GM12878 (cell line): Measurements from ENCODE around the gene TFCP2. TPM values are rescaled to one million over a fixed set of nuclear protein-coding genes. Genes with fewer than 3 reads are reported as not detected.

Experiments
- BCL11A ChIP-seq: IDR thresholded peaks from 2 replicates; pipeline ENCODE4 v1.6.1; 2011; ENCODE audit warnings: low read depth, low read length
- DPF2 ChIP-seq: fragments of 450-650 bp; IDR thresholded peaks from 2 replicates; pipeline ENCODE4 v1.6.1; 2017; ENCODE audit warnings: mild to moderate bottlenecking
- EED ChIP-seq: sonication (generic); IDR thresholded peaks from 2 replicates; pipeline ENCODE4 v1.6.1; 2016; ENCODE audit warnings: antibody characterized with exemption, low read depth
- FOS ChIP-seq: IDR thresholded peaks from 3 replicates; pipeline ENCODE4 v1.6.1; 2011; ENCODE audit warnings: borderline replicate concordance; ENCODE audit not compliant: insufficient read length; ENCODE audit errors: extremely low read depth
- GATAD2B ChIP-seq: fragments of 450-650 bp; conservative IDR thresholded peaks from 2 replicates; pipeline ENCODE4 v1.6.1; 2017; ENCODE audit warnings: low read depth, mild to moderate bottlenecking, moderate library complexity
- NRF1 ChIP-seq: conservative IDR thresholded peaks from 2 replicates; pipeline ENCODE4 v1.6.1; 2011; ENCODE audit warnings: mild to moderate bottlenecking, low read depth, low read length, improper control_type of control experiment
- RAD51 ChIP-seq: fragments of 450-650 bp; IDR thresholded peaks from 2 replicates; pipeline ENCODE4 v1.6.1; 2016; ENCODE audit warnings: moderate library complexity, mild to moderate bottlenecking, inconsistent platforms
- RUNX3 ChIP-seq: IDR thresholded peaks from 2 replicates; pipeline ENCODE4 v1.6.1; 2012; ENCODE audit warnings: low read length, inconsistent platforms
- SPI1 ChIP-seq: IDR thresholded peaks from 2 replicates; pipeline ENCODE4 v1.6.1; 2011; ENCODE audit warnings: low read depth, mild to moderate bottlenecking, low read length, moderate library complexity, borderline replicate concordance; ENCODE audit not compliant: insufficient read depth
- SUPT20H ChIP-seq: IDR thresholded peaks from 2 replicates; pipeline ENCODE4 v1.6.1; 2011; ENCODE audit warnings: low read depth, mild to moderate bottlenecking, low read length, moderate library complexity, borderline replicate concordance; ENCODE audit not compliant: control insufficient read depth
- TARDBP ChIP-seq: IDR thresholded peaks from 2 replicates; pipeline ENCODE4 v1.6.1; 2016; ENCODE audit warnings: borderline replicate concordance
- WRNIP1 ChIP-seq: IDR thresholded peaks from 2 replicates; pipeline ENCODE4 v1.6.1; 2011; ENCODE audit warnings: low read depth, low read length, improper control_type of control experiment, borderline replicate concordance
- ZNF207 ChIP-seq: fragments of 450-650 bp; IDR thresholded peaks from 2 replicates; pipeline ENCODE4 v1.6.1; 2014; ENCODE audit warnings: antibody characterized with exemption, mild to moderate bottlenecking, borderline replicate concordance
- ZNF24 ChIP-seq: fragments of 450-650 bp; IDR thresholded peaks from 2 replicates; pipeline ENCODE4 v1.6.1; 2017; ENCODE audit warnings: antibody characterized with exemption, mild to moderate bottlenecking
- ZNF384 ChIP-seq: IDR thresholded peaks from 2 replicates; pipeline ENCODE4 v1.6.1; 2012; ENCODE audit warnings: low read depth, mild to moderate bottlenecking, low read length, improper control_type of control experiment, borderline replicate concordance
- polyA plus RNA-seq, 11 experiments: library from polyadenylated mRNA; depleted of rRNA in 4 of 11; unstranded in 6 of 11; stranded (reverse) in 5 of 11; fragments of >200 nt; fragmentation: Nextera tagmentation in 4 of 11; fragmentation: Illumina TruSeq in 1 of 11; extraction: Ambion mirVana in 4 of 11; extraction: Trizol in 1 of 11; gene quantifications; 1 replicate in 1 of 11; 2 replicates in 10 of 11; pipeline versions ENCODE4 v1.2.1 to v1.2.3, GENCODE V29; 2011 to 2016; ENCODE audit warnings: inconsistent platforms in 2 of 11, missing spikeins in 2 of 11, low read depth in 1 of 11
- total RNA-seq, 4 experiments: library from RNA; depleted of rRNA in 3 of 4; stranded (reverse); fragments of >200 nt in 3 of 4; fragmentation: Illumina TruSeq in 1 of 4; extraction: Trizol in 1 of 4; gene quantifications; 2 replicates each; pipeline versions ENCODE4 v1.2.1 to v1.2.3, GENCODE V29; 2013 to 2021
- TF ChIP-seq, protein P1 (sequence below): fragments of 450-650 bp; formaldehyde crosslinking; IDR thresholded peaks from 2 replicates; pipeline ENCODE4 v1.4.0; 2022; ENCODE audit warnings: mild to moderate bottlenecking, moderate library complexity
- TF ChIP-seq, protein P2 (sequence below): fragments of 450-650 bp; IDR thresholded peaks from 2 replicates; pipeline ENCODE4 v1.6.1; 2016; ENCODE audit warnings: mild to moderate bottlenecking, moderate library complexity, borderline replicate concordance
- TF ChIP-seq, protein P3 (sequence below): IDR thresholded peaks from 2 replicates; pipeline ENCODE4 v1.6.1; 2011; ENCODE audit warnings: borderline replicate concordance, low read depth, mild to moderate bottlenecking, moderate library complexity, low read length; ENCODE audit not compliant: insufficient read depth, poor library complexity, severe bottlenecking

The TFCP2 gene
- total and polyA plus RNA-seq, 10 of the 15 experiments (the other 5 are each of a cell fraction or from before 2014, with no cell fraction given) = 5.8 to 29.7 (median 14.2) TPM

DNA sequence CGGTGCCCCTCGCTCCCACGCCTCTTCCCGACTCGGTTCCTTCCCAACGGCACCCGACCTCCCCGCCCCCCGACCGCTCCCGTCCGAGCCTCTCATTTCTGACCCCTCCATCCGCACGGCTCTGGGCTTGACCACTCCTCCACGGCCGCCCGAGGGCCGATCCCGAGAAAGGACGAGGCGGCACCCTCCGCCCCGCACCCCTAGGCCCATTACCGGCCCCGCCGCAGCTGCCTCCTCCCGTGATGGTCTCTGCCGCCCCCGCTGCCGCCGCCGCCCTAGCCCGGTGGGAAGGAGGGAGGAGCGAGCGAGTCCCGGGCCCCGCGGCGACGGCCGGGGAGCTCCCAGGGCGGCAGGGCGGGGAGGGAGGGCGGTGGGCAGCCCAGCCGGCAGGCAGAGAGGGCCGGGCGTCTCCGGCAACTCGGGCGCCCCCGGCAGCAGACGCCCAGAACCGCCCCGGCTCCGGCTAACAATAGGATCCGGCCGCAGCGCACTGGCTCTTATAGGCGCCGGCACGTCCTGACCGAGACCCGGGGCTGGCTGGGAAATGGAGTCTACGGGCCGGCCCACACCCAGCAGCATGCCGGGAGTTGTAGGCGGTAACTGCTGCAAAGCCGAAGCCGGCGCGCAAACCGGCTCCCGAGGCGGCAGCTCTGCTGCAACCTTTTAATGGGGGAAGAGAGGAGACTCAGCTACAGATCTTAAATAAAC, 89.7 kb downstream of the TFCP2 start, which contains the start of gene CSRNP2 (continued):
- TF ChIP-seq, protein P1, sequence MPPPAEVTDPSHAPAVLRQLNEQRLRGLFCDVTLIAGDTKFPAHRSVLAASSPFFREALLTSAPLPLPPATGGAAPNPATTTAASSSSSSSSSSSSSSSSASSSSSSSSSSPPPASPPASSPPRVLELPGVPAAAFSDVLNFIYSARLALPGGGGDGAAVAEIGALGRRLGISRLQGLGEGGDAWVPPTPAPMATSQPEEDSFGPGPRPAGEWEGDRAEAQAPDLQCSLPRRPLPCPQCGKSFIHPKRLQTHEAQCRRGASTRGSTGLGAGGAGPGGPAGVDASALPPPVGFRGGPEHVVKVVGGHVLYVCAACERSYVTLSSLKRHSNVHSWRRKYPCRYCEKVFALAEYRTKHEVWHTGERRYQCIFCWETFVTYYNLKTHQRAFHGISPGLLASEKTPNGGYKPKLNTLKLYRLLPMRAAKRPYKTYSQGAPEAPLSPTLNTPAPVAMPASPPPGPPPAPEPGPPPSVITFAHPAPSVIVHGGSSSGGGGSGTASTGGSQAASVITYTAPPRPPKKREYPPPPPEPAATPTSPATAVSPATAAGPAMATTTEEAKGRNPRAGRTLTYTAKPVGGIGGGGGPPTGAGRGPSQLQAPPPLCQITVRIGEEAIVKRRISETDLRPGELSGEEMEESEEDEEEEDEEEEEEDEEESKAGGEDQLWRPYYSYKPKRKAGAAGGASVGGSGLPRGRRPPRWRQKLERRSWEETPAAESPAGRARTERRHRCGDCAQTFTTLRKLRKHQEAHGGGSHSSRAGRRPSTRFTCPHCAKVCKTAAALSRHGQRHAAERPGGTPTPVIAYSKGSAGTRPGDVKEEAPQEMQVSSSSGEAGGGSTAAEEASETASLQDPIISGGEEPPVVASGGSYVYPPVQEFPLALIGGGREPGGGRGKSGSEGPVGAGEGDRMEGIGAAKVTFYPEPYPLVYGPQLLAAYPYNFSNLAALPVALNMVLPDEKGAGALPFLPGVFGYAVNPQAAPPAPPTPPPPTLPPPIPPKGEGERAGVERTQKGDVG (CRISPR knock-in tag) = no peak
- TF ChIP-seq SUPT20H = no peak
- TF ChIP-seq RUNX3 = peak; percentile 58
- no peak for TF ChIP-seq SPI1
- peak; percentile 69; the same call in 1 of the 2 replicates for TF ChIP-seq DPF2
- TF ChIP-seq RAD51 = no peak
- no peak for TF ChIP-seq BCL11A
- no peak for TF ChIP-seq WRNIP1
- no peak; the same call in 1 of the 2 replicates for TF ChIP-seq EED
- TF ChIP-seq, protein P2, sequence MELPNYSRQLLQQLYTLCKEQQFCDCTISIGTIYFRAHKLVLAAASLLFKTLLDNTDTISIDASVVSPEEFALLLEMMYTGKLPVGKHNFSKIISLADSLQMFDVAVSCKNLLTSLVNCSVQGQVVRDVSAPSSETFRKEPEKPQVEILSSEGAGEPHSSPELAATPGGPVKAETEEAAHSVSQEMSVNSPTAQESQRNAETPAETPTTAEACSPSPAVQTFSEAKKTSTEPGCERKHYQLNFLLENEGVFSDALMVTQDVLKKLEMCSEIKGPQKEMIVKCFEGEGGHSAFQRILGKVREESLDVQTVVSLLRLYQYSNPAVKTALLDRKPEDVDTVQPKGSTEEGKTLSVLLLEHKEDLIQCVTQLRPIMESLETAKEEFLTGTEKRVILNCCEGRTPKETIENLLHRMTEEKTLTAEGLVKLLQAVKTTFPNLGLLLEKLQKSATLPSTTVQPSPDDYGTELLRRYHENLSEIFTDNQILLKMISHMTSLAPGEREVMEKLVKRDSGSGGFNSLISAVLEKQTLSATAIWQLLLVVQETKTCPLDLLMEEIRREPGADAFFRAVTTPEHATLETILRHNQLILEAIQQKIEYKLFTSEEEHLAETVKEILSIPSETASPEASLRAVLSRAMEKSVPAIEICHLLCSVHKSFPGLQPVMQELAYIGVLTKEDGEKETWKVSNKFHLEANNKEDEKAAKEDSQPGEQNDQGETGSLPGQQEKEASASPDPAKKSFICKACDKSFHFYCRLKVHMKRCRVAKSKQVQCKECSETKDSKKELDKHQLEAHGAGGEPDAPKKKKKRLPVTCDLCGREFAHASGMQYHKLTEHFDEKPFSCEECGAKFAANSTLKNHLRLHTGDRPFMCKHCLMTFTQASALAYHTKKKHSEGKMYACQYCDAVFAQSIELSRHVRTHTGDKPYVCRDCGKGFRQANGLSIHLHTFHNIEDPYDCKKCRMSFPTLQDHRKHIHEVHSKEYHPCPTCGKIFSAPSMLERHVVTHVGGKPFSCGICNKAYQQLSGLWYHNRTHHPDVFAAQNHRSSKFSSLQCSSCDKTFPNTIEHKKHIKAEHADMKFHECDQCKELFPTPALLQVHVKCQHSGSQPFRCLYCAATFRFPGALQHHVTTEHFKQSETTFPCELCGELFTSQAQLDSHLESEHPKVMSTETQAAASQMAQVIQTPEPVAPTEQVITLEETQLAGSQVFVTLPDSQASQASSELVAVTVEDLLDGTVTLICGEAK = peak; percentile 68; the same call in 1 of the 2 replicates
- TF ChIP-seq NRF1 = no peak
- TF ChIP-seq FOS = no peak
- no peak for TF ChIP-seq ZNF384
- TF ChIP-seq, protein P3, sequence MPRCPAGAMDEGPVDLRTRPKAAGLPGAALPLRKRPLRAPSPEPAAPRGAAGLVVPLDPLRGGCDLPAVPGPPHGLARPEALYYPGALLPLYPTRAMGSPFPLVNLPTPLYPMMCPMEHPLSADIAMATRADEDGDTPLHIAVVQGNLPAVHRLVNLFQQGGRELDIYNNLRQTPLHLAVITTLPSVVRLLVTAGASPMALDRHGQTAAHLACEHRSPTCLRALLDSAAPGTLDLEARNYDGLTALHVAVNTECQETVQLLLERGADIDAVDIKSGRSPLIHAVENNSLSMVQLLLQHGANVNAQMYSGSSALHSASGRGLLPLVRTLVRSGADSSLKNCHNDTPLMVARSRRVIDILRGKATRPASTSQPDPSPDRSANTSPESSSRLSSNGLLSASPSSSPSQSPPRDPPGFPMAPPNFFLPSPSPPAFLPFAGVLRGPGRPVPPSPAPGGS = no peak
- no peak; the same call in 1 of the 2 replicates for TF ChIP-seq ZNF207
- no peak for TF ChIP-seq ZNF24
- TF ChIP-seq TARDBP = peak; percentile 55; the same call in 1 of the 2 replicates
- TF ChIP-seq GATAD2B = peak; percentile 86; the same call in 1 of the 2 replicates
